Measurements from ENCODE around the gene TLCD2. TPM values are rescaled to one million over a fixed set of nuclear protein-coding genes. Genes with fewer than 3 reads are reported as not detected.
A peak's percentile ranks its signal among the peaks of the same experiment; 100 is the strongest.
"Not testable (repeated sequence)": the region's sequence is repeated elsewhere in the genome, so short reads cannot be mapped to it uniquely, and the experiment has no call there.

Gene TLCD2
- total RNA-seq, 3 donors from 2014 or later = 3.7 to 10.9 (median 6.9) TPM

GRCh38 chr17:1742371-1743087, 32.4 kb upstream of the TLCD2 start, which contains the start of gene SERPINF2:
Gene SERPINF2, plus strand, starts transcription at chr17:1742871. Its CDS starts 2,125 bp downstream, at chr17:1744996.
- TF ChIP-seq POLR2AphosphoS5 (IDR thresholded peaks at IDR 0.05) = no peak
- TF ChIP-seq POLR2A (IDR thresholded peaks at IDR 0.05) = no peak
- TF ChIP-seq CTCF (IDR thresholded peaks at IDR 0.05) = no peak
- no peaks in the 10 kb centered on the region for H3K27me3 ChIP-seq
- peaks cover 0 to 4% of the 10 kb centered on the region in 2 donors for H3K4me1 ChIP-seq
- peak within 1 kb of the TSS; percentile 42 to 84 for H3K27ac ChIP-seq
- DNase-seq (ENCODE audit: low spot score in 2 of 2) = no peak
- H3K4me3 ChIP-seq = no peak within 1 kb of the TSS
- no peaks in the 10 kb centered on the region for H3K36me3 ChIP-seq
- no peaks in the 10 kb centered on the region for H3K9me3 ChIP-seq
- intact Hi-C loops (cut with DNase I; ENCODE audit: low total_unique reads) = no loop called here

- H3K9me3 ChIP-seq; H3K4me3 ChIP-seq; DNase-seq (ENCODE audit: low spot score in 2 of 2); H3K27me3 ChIP-seq; H3K4me1 ChIP-seq; H3K36me3 ChIP-seq; intact Hi-C loops (cut with DNase I; ENCODE audit: low total_unique reads); H3K27ac ChIP-seq: not testable (repeated sequence)
Observed at GRCh38 chr17:1741899-1742298, 31.7 kb upstream of the TLCD2 start.

GRCh38 chr17:1737531-1738291, 27.5 kb upstream of the TLCD2 start:
- Histone ChIP-seq H3K36me3 (no peaks in the 10 kb centered on the region), H3K27ac (peak overlapping the region in 1 of 2 donors; percentile 80), H3K4me3 (no peak overlapping the region), H3K9me3 (no peaks in the 10 kb centered on the region), H3K4me1 (peaks cover 0 to 7% of the 10 kb centered on the region in 2 donors), H3K27me3 (no peaks in the 10 kb centered on the region)
- intact Hi-C loops (cut with DNase I; ENCODE audit: low total_unique reads) = no loop called here
- no peak for TF ChIP-seq CTCF (IDR thresholded peaks at IDR 0.05)
- TF ChIP-seq POLR2AphosphoS5 (IDR thresholded peaks at IDR 0.05) = no peak
- no peak for TF ChIP-seq POLR2A (IDR thresholded peaks at IDR 0.05)
- DNase-seq (ENCODE audit: low spot score in 2 of 2) = no peak

GRCh38 chr17:1736348-1737281, 26.4 kb upstream of the TLCD2 start:
- intact Hi-C loops (cut with DNase I; ENCODE audit: low total_unique reads) = no loop called here
- Histone ChIP-seq H3K36me3 (no peaks in the 10 kb centered on the region), H3K4me3 (peak overlapping the region in 1 of 3 donors; percentile 34), H3K27ac (peak overlapping the region; percentile 29 to 80), H3K4me1 (peaks cover 0 to 7% of the 10 kb centered on the region in 2 donors), H3K27me3 (no peaks in the 10 kb centered on the region), H3K9me3 (no peaks in the 10 kb centered on the region)
- no peak for DNase-seq (ENCODE audit: low spot score in 2 of 2)
- TF ChIP-seq POLR2AphosphoS5 (IDR thresholded peaks at IDR 0.05) = peak in 1 of 3 donors; percentile 2
- no peak for TF ChIP-seq POLR2A (IDR thresholded peaks at IDR 0.05)

- intact Hi-C loops (cut with DNase I; ENCODE audit: low total_unique reads) = no loop called here
- peaks cover 0 to 7% of the 10 kb centered on the region in 2 donors for H3K4me1 ChIP-seq
- no peak overlapping the region for H3K4me3 ChIP-seq
- H3K27me3 ChIP-seq = no peaks in the 10 kb centered on the region
- no peaks in the 10 kb centered on the region for H3K36me3 ChIP-seq
- peak overlapping the region; percentile 29 to 80 for H3K27ac ChIP-seq
- no peak for DNase-seq (ENCODE audit: low spot score in 2 of 2)
- H3K9me3 ChIP-seq = no peaks in the 10 kb centered on the region
- TF ChIP-seq CTCF (IDR thresholded peaks at IDR 0.05) (no peak), POLR2A (IDR thresholded peaks at IDR 0.05) (no peak), POLR2AphosphoS5 (IDR thresholded peaks at IDR 0.05) (no peak)
Observed at GRCh38 chr17:1735834-1736347, 25.7 kb upstream of the TLCD2 start.

Measured in breast epithelium (tissue), 4 donors.